K562 (cell line): Measurements from ENCODE around the gene TPO.

Experiments used
- ATF3 ChIP-seq, 2 experiments: fragments of 450-650 bp in 1 of 2; sonication (generic) in 1 of 2; formaldehyde crosslinking in 1 of 2; IDR thresholded peaks in 1 of 2; conservative IDR thresholded peaks in 1 of 2; 2 replicates each; pipeline versions ENCODE4 v1.6.1 to v1.8.1; 2016 to 2023; ENCODE audit warnings: mild to moderate bottlenecking in 2 of 2, moderate library complexity in 2 of 2, inconsistent platforms in 1 of 2, missing genetic modification reagents in 1 of 2
- CTCF ChIP-seq, 3 experiments: IDR thresholded peaks in 2 of 3; conservative IDR thresholded peaks in 1 of 3; 2 replicates each; pipeline ENCODE4 v1.5.1; 2011 to 2012; ENCODE audit warnings: low read length in 3 of 3, mild to moderate bottlenecking in 3 of 3, control low read depth in 2 of 3, improper control_type of control experiment in 1 of 3, inconsistent platforms in 1 of 3, low read depth in 1 of 3, mixed read lengths in 1 of 3, moderate library complexity in 1 of 3; ENCODE audit not compliant: insufficient read depth in 2 of 3
- EP300 ChIP-seq: IDR thresholded peaks from 2 replicates; pipeline ENCODE4 v1.6.1; 2012; ENCODE audit warnings: low read length, improper control_type of control experiment
- FOXA3 ChIP-seq, 2 experiments: fragments of 450-650 bp in 1 of 2; sonication (generic) in 1 of 2; formaldehyde crosslinking; IDR thresholded peaks in 1 of 2; conservative IDR thresholded peaks in 1 of 2; 2 replicates each; pipeline versions ENCODE4 v1.4.0 to v1.8.0; 2020 to 2022; ENCODE audit warnings: mild to moderate bottlenecking in 2 of 2, missing genetic modification reagents in 1 of 2
- HNRNPL ChIP-seq: fragments of 200-400 bp; formaldehyde crosslinking; IDR thresholded peaks from 2 replicates; pipeline ENCODE4 v1.6.1; 2017; ENCODE audit warnings: low read depth, mild to moderate bottlenecking, low read length
- RFX5 ChIP-seq: IDR thresholded peaks from 2 replicates; pipeline ENCODE4 v1.6.1; 2011; ENCODE audit warnings: low read depth, mild to moderate bottlenecking, improper control_type of control experiment, low read length
- SRSF1 ChIP-seq: fragments of 200-400 bp; formaldehyde crosslinking; IDR thresholded peaks from 2 replicates; pipeline ENCODE4 v1.6.1; 2017; ENCODE audit warnings: mild to moderate bottlenecking, low read depth, low read length, moderate library complexity
- TAF1 ChIP-seq: IDR thresholded peaks from 2 replicates; pipeline ENCODE4 v1.6.1; 2011; ENCODE audit warnings: mild to moderate bottlenecking, low read length, moderate library complexity; ENCODE audit not compliant: insufficient read depth, control insufficient read depth, severe bottlenecking; ENCODE audit errors: extremely low read depth
- ZNF407 ChIP-seq: fragments of 450-650 bp; IDR thresholded peaks from 2 replicates; pipeline ENCODE4 v1.6.1; 2016; ENCODE audit warnings: low read depth
- ZNF77 ChIP-seq: fragments of 250-450 bp; sonication (Bioruptor Pico); IDR thresholded peaks from 2 replicates; pipeline ENCODE4 v1.5.0; 2020
- TF ChIP-seq, protein P1 (sequence below), 3 experiments: fragments of 200-800 bp in 1 of 3; fragments of 250-450 bp in 1 of 3; fragments of 450-650 bp in 1 of 3; sonication (Bioruptor Pico) in 1 of 3; sonication (Bioruptor generic) in 1 of 3; formaldehyde crosslinking in 1 of 3; IDR thresholded peaks; 2 replicates each; pipeline versions ENCODE4 v1.6.1 to v1.8.0; 2016 to 2022; ENCODE audit warnings: mild to moderate bottlenecking in 2 of 3, missing genetic modification characterization in 2 of 3, missing compliant biosample characterization in 1 of 3, moderate library complexity in 1 of 3

DNA sequence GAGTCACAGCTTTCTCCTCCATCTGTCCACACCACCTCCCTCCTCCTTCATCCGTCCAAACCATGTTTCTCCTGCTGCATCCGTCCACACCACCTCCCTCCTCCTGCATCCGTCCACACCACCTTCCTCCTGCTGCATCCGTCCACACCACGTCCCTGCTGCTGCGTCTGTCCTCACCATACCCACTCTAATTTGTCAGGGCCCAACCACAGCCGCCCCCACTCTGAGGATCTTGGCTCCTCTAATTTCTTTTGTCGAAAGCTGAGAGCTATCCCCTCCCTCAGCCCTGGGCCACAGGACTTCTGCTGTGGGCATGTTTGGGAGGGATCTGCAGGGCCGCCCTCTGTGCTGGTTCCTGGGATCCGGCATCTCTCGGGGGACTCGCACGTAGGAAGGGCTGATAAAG lies 67.4 kb downstream of the TPO start:
- TF ChIP-seq TAF1 (no peak), HNRNPL (no peak), SRSF1 (no peak), ZNF407 (no peak), CTCF (IDR thresholded peaks at IDR 0.05 in 2 of 3, conservative IDR thresholded peaks at IDR 0.05 in 1 of 3; ENCODE audit: insufficient read depth in 2 of 3, low read depth in 1 of 3, low read length in 3 of 3) (no peak), EP300 (no peak), RFX5 (no peak), ATF3 (IDR thresholded peaks at IDR 0.05) (no peak), ATF3 (CRISPR knock-in tag; conservative IDR thresholded peaks at IDR 0.05) (no peak), ZNF77 (CRISPR knock-in tag) (no peak), FOXA3 (CRISPR knock-in tag; conservative IDR thresholded peaks at IDR 0.05 in 1 of 2, IDR thresholded peaks at IDR 0.05 in 1 of 2) (no peak)
- TF ChIP-seq, protein P1, sequence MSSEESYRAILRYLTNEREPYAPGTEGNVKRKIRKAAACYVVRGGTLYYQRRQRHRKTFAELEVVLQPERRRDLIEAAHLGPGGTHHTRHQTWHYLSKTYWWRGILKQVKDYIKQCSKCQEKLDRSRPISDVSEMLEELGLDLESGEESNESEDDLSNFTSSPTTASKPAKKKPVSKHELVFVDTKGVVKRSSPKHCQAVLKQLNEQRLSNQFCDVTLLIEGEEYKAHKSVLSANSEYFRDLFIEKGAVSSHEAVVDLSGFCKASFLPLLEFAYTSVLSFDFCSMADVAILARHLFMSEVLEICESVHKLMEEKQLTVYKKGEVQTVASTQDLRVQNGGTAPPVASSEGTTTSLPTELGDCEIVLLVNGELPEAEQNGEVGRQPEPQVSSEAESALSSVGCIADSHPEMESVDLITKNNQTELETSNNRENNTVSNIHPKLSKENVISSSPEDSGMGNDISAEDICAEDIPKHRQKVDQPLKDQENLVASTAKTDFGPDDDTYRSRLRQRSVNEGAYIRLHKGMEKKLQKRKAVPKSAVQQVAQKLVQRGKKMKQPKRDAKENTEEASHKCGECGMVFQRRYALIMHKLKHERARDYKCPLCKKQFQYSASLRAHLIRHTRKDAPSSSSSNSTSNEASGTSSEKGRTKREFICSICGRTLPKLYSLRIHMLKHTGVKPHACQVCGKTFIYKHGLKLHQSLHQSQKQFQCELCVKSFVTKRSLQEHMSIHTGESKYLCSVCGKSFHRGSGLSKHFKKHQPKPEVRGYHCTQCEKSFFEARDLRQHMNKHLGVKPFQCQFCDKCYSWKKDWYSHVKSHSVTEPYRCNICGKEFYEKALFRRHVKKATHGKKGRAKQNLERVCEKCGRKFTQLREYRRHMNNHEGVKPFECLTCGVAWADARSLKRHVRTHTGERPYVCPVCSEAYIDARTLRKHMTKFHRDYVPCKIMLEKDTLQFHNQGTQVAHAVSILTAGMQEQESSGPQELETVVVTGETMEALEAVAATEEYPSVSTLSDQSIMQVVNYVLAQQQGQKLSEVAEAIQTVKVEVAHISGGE (CRISPR knock-in tag; IDR thresholded peaks at IDR 0.05), result no peak
